Right lobe of liver (tissue), 4 donors: ENCODE data around the gene ADCY9.

Experiments
- CTCF ChIP-seq, 4 donors: fragments of 200-600 bp in 3 of 4; fragments of 450-650 bp in 1 of 4; IDR thresholded peaks; one replicate each; pipeline versions ENCODE4 v1.5.1 to v1.8.0; 2016 to 2022; ENCODE audit warnings: antibody characterized with exemption in 4 of 4, mild to moderate bottlenecking in 2 of 4
- POLR2A ChIP-seq: fragments of 450-650 bp; IDR thresholded peaks from one replicate; pipeline ENCODE4 v1.6.1; 2017; ENCODE audit warnings: antibody characterized with exemption, mild to moderate bottlenecking
- donor health status: DM: no; HTN: no; CAD: no.
- donor health status: DM: no; HTN: no; CAD: no.
- donor health status: DM: no; HTN: yes; CAD: no.

GRCh38 chr16:3915426-3916260 is 200.6 kb downstream of the ADCY9 start:
- no peak for TF ChIP-seq CTCF (IDR thresholded peaks at IDR 0.05)
- no peak for TF ChIP-seq POLR2A
